Activated T-helper 1 cell treated with anti-CD3 and anti-CD28 coated beads, Interleukin-12 subunit alpha, Interleukin-12 subunit beta, Interleukin-2, Interleukin-4 antibody, amounts not matched to agents 30 ng/mL and 10 ng/mL and 1 ng/mL, durations not matched to agents 14 hours and 24 hours and 36 hours (primary cell): ENCODE data around the gene CCL2. TPM values are rescaled to one million over a fixed set of nuclear protein-coding genes. Genes with fewer than 3 reads are reported as not detected.

Experiments used
- DNase-seq: peaks from one replicate; pipeline ENCODE4 v3.0.0; 2021; ENCODE audit warnings: low spot score
- H3K27ac Mint-ChIP-seq: one replicate; pipeline ENCODE4 v1.8.0; 2021; ENCODE audit warnings: mild to moderate bottlenecking, mixed read lengths
- H3K27me3 Mint-ChIP-seq: one replicate; pipeline ENCODE4 v1.8.0; 2022; ENCODE audit warnings: mild to moderate bottlenecking, moderate library complexity, mixed read lengths; ENCODE audit not compliant: insufficient read depth
- H3K36me3 Mint-ChIP-seq: one replicate; pipeline ENCODE4 v1.8.0; 2021; ENCODE audit warnings: low read depth, mixed read lengths
- H3K4me1 Mint-ChIP-seq: one replicate; pipeline ENCODE4 v1.8.0; 2021; ENCODE audit warnings: low read depth, mixed read lengths
- H3K4me3 Mint-ChIP-seq: one replicate; pipeline ENCODE4 v1.8.0; 2021; ENCODE audit warnings: mild to moderate bottlenecking, moderate library complexity, mixed read lengths
- H3K9me3 Mint-ChIP-seq: one replicate; pipeline ENCODE4 v1.8.0; 2021; ENCODE audit warnings: mixed read lengths
- intact Hi-C: fragments of 100-400 bp; cut with micrococcal nuclease; formaldehyde crosslinking; loops from one replicate; pipeline ENCODE4 v1.15.1; 2024
- total RNA-seq: library from RNA; stranded (reverse); gene quantifications from 2 replicates; pipeline ENCODE4 v1.2.3, GENCODE V29; 2022

Gene CCL2
- total RNA-seq, 1 donor from 2014 or later = 0.65 TPM

DNA sequence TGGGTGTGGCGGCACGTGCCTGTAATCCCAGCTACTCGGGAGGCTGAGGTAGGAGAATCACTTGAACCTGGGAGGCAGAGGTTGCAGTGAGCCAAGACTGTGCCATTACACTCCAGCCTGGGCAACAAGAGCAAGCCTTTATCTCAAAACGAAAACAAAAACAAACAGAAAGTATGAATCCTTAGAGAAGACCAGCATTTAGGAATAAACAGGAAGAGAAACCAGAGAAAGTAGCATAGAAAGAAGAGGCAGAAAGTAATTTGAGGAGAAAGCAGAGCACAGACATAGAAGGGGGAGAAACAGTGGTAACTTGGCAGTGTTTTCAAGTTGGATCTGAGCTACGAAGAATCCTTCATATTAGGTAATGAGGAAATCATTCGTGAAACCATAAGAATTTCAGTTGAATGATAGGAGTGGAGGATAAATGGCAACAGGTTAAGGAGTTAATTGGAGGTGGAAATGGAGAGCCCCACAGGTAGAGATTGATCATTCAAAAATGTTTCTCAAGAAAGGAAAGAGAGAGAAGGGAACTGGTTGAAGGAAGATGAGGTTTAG lies 9.7 kb upstream of the CCL2 start:
- no peaks in the 10 kb centered on the region for H3K36me3 Mint-ChIP-seq
- no peak overlapping the region for H3K4me3 Mint-ChIP-seq
- H3K4me1 Mint-ChIP-seq = no peaks in the 10 kb centered on the region
- H3K27me3 Mint-ChIP-seq = peaks cover 9% of the 10 kb centered on the region
- H3K9me3 Mint-ChIP-seq = no peaks in the 10 kb centered on the region
- no peak for DNase-seq
- no peak overlapping the region for H3K27ac Mint-ChIP-seq
- intact Hi-C loops = no loop called here

GRCh38 chr17:34246446-34246845 lies 8.6 kb upstream of the CCL2 start:
- no peaks in the 10 kb centered on the region for H3K36me3 Mint-ChIP-seq
- DNase-seq = no peak
- intact Hi-C loops = no loop called here

DNA sequence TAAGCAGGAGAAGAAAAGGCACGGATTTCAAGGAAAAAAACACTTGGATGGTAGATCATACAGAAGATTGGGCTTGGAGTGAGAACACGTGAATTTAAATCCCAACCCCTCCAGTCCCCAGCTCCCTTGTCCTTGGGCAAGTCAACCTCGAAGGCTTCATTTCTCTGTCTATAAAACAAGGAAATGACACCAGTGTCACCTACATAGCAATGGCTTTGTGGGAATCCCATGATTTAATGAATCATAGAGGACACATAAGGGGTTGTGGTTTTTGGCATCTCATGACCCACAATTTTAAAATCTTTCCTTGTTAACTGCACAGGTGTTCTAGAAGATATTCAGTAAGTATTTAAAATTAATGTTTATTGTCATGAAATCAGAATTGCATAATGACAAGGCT lies 8.2 kb upstream of the CCL2 start:
- Mint-ChIP-seq H3K4me1 (no peaks in the 10 kb centered on the region), H3K4me3 (no peak overlapping the region), H3K9me3 (no peaks in the 10 kb centered on the region), H3K27ac (no peak overlapping the region), H3K27me3 (peaks cover 10% of the 10 kb centered on the region), H3K36me3 (no peaks in the 10 kb centered on the region)
- no peak for DNase-seq
- intact Hi-C loops = no loop called here

More at GRCh38 chr17:34246446-34246845, 8.6 kb upstream of the CCL2 start:
- H3K27me3 Mint-ChIP-seq = peaks cover 9% of the 10 kb centered on the region
- no peak overlapping the region for H3K27ac Mint-ChIP-seq
- H3K4me1 Mint-ChIP-seq = no peaks in the 10 kb centered on the region
- H3K4me3 Mint-ChIP-seq = no peak overlapping the region
- H3K9me3 Mint-ChIP-seq = no peaks in the 10 kb centered on the region

DNA sequence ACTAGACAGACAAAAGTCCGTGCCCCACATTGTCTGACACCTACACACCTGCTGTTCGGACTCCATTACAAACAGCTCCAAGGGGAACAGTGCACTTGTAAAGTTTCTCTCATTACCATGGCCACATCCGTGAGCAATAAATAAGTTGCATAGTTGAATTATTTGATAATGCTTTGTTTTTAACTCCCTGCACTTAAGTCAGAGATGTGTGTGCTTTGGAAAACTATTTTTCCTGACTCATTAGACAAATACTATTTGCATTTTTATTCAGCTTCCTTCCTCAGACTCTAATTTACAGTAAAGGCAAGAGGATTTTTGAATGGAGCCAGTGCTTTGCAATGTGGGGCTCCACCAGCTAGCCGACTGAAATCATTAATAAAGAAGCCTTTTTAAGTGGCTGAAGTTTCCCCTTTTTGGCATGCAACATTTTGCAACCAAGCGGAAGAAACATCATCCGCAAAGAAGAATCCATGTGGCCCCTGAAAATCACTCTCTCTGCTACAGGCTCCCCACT lies 6.5 kb upstream of the CCL2 start:
- Mint-ChIP-seq H3K4me3 (no peak overlapping the region), H3K4me1 (peaks cover 5% of the 10 kb centered on the region), H3K9me3 (no peaks in the 10 kb centered on the region), H3K36me3 (no peaks in the 10 kb centered on the region), H3K27me3 (peaks cover 18% of the 10 kb centered on the region), H3K27ac (no peak overlapping the region)
- DNase-seq = no peak
- intact Hi-C loops = no loop called here

DNA sequence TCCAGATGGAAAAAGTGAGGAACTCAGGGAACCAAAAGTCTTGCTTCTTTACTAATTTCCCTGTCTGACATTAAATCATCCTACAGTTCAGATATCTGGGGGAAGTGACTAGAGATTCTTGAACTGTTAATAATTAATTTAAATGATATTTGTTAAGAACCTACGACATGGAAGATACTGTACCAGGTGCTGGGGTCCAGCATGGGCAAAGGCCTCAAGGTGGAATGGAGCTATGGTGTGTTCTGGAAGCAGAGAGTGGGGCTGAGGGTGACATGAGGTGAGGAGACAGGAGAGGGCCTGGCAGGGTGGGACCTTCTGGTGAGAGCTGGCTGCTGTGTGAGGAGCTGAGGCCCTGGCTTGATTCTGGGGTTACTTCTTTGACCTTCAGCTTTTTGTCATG lies 6.0 kb upstream of the CCL2 start:
- intact Hi-C loops = no loop called here
- H3K36me3 Mint-ChIP-seq = no peaks in the 10 kb centered on the region
- H3K27ac Mint-ChIP-seq = no peak overlapping the region
- DNase-seq = no peak
- H3K9me3 Mint-ChIP-seq = no peaks in the 10 kb centered on the region
- H3K4me3 Mint-ChIP-seq = no peak overlapping the region
- H3K27me3 Mint-ChIP-seq = peaks cover 18% of the 10 kb centered on the region
- H3K4me1 Mint-ChIP-seq = peaks cover 5% of the 10 kb centered on the region

DNA sequence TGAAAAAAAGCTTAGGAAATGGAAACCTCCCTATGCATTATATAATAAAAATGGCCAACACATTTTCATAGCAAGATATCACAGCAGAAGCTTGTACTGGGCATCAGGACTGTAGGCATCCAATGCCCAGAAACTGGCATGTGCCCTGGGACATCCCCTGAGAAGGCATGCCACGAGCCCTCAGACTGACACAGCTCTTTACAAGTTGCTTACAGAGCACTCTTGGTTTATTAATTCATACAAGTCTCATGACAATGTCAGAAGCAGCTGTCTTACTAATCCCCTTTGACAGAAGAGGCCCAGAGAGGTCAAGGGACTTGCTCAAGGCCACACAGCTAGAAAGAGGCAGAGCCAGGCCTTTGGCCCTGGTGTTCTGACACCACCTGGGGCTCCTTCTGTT lies 5.6 kb upstream of the CCL2 start:
- Mint-ChIP-seq H3K27ac (no peak overlapping the region), H3K4me3 (no peak overlapping the region), H3K4me1 (peaks cover 5% of the 10 kb centered on the region), H3K27me3 (peaks cover 21% of the 10 kb centered on the region), H3K36me3 (no peaks in the 10 kb centered on the region), H3K9me3 (no peaks in the 10 kb centered on the region)
- DNase-seq = no peak
- intact Hi-C loops = no loop called here

DNA sequence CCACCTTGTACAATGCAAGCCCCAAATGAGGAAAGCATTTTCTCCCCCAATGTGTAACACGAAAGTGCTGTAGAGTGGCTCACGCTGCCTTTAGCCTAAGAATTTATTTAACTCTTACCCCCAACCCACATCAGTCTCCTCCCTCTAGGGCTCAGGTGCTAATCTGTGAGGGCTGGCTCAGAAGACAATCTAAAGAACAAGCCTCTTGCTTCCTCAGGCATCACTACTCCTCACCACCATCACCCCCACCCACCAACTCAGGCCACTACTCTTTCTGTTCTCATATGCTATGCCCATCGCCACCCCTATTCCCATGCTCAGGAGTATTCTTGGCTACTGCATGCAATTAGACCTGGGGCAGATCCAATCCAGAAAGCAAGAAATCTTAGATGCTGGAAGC lies 3.9 kb upstream of the CCL2 start:
- intact Hi-C loops = no loop called here
- Mint-ChIP-seq H3K27me3 (peaks cover 36% of the 10 kb centered on the region), H3K9me3 (no peaks in the 10 kb centered on the region), H3K4me1 (peaks cover 12% of the 10 kb centered on the region), H3K4me3 (no peak overlapping the region), H3K27ac (no peak overlapping the region), H3K36me3 (no peaks in the 10 kb centered on the region)
- no peak for DNase-seq

GRCh38 chr17:34252095-34252443 lies 3.0 kb upstream of the CCL2 start:
- DNase-seq = no peak
- intact Hi-C loops = no loop called here
- Mint-ChIP-seq H3K4me1 (peaks cover 12% of the 10 kb centered on the region), H3K36me3 (no peaks in the 10 kb centered on the region), H3K4me3 (no peak overlapping the region), H3K27me3 (peaks cover 38% of the 10 kb centered on the region), H3K27ac (no peak overlapping the region), H3K9me3 (no peaks in the 10 kb centered on the region)

GRCh38 chr17:34252444-34253138 lies 2.5 kb upstream of the CCL2 start:
- no peak overlapping the region for H3K4me3 Mint-ChIP-seq
- intact Hi-C loops = no loop called here
- H3K4me1 Mint-ChIP-seq = peaks cover 12% of the 10 kb centered on the region
- no peaks in the 10 kb centered on the region for H3K36me3 Mint-ChIP-seq
- no peaks in the 10 kb centered on the region for H3K9me3 Mint-ChIP-seq
- no peak overlapping the region for H3K27ac Mint-ChIP-seq
- H3K27me3 Mint-ChIP-seq = peaks cover 42% of the 10 kb centered on the region
- DNase-seq = no peak

DNA sequence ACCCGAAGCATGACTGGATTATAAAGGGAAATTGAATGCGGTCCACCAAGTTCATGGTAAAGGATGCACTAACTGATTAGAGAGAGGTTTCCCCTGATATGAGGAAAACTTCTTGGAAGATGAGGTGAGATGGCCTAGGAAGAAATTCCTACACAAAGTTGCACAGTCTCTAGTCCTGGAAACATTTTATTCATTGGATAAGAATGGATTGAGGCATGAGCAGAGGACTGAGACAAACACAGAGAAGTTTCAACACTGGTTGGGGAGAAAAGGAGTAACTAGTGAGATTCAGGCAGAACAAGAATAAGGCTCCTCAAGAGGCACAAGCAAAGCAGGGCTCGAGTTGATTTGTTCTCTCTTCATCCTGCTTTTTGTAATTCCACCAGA lies 2.0 kb upstream of the CCL2 start:
- Mint-ChIP-seq H3K27me3 (peaks cover 42% of the 10 kb centered on the region), H3K4me1 (peaks cover 12% of the 10 kb centered on the region), H3K4me3 (no peak overlapping the region), H3K36me3 (no peaks in the 10 kb centered on the region), H3K27ac (no peak overlapping the region), H3K9me3 (no peaks in the 10 kb centered on the region)
- intact Hi-C loops = no loop called here
- no peak for DNase-seq

DNA sequence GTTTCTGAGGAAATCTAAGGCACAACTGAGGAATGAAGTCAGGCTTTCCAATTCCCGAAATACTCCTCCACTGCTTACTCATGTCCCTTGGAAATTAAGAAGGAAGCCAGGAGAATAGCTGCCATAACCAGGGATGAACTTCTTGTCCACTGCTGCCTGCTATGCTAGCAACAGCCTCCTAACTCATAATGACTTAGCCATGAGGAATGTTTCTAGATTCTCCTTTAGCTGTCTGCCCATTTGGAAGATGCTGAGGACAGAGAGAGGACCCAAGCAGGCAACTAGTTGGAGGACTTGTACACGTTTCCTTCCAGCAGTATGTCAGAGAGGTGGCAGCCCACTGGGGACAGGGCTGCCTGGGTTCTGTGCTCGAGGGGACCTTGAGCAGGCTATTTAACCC lies 939 bp upstream of the CCL2 start:
- Mint-ChIP-seq H3K4me1 (peaks cover 12% of the 10 kb centered on the region), H3K27ac (no peak overlapping the region), H3K36me3 (no peaks in the 10 kb centered on the region), H3K27me3 (peaks cover 41% of the 10 kb centered on the region), H3K4me3 (no peak overlapping the region), H3K9me3 (no peaks in the 10 kb centered on the region)
- intact Hi-C loops = no loop called here
- no peak for DNase-seq

DNA sequence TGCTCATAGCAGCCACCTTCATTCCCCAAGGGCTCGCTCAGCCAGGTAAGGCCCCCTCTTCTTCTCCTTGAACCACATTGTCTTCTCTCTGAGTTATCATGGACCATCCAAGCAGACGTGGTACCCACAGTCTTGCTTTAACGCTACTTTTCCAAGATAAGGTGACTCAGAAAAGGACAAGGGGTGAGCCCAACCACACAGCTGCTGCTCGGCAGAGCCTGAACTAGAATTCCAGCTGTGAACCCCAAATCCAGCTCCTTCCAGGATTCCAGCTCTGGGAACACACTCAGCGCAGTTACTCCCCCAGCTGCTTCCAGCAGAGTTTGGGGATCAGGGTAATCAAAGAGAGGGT lies 272 bp downstream of the CCL2 start:
- no peak overlapping the region for H3K4me3 Mint-ChIP-seq
- no peak for DNase-seq
- H3K9me3 Mint-ChIP-seq = no peaks in the 10 kb centered on the region
- intact Hi-C loops = no loop called here
- H3K36me3 Mint-ChIP-seq = no peaks in the 10 kb centered on the region
- H3K4me1 Mint-ChIP-seq = peaks cover 19% of the 10 kb centered on the region
- H3K27ac Mint-ChIP-seq = no peak overlapping the region
- H3K27me3 Mint-ChIP-seq = peaks cover 40% of the 10 kb centered on the region

GRCh38 chr17:34255841-34256240 lies 756 bp downstream of the CCL2 start:
- Mint-ChIP-seq H3K27me3 (peaks cover 40% of the 10 kb centered on the region), H3K36me3 (no peaks in the 10 kb centered on the region)
- intact Hi-C loops = no loop called here

More at GRCh38 chr17:34255841-34256240, 756 bp downstream of the CCL2 start:
- H3K27ac Mint-ChIP-seq = no peak overlapping the region
- DNase-seq = no peak
- no peak overlapping the region for H3K4me3 Mint-ChIP-seq
- H3K4me1 Mint-ChIP-seq = peaks cover 19% of the 10 kb centered on the region
- no peaks in the 10 kb centered on the region for H3K9me3 Mint-ChIP-seq
